Measurements from ENCODE around the gene SEL1L2. TPM values are rescaled to one million over a fixed set of nuclear protein-coding genes. Genes with fewer than 3 reads are reported as not detected.

Gene SEL1L2
- total RNA-seq, 2 donors from 2014 or later = not detected

- DNase-seq (ENCODE audit: low spot score) = no peak
- Histone ChIP-seq H3K27ac (no peak overlapping the region), H3K9me3 (no peaks in the 10 kb centered on the region), H3K4me1 (ENCODE audit: control insufficient read depth in 1 of 2, low read depth in 2 of 2) (peaks cover 0 to 7% of the 10 kb centered on the region in 2 donors), H3K27me3 (replicated peaks; ENCODE audit: insufficient read depth) (no peaks in the 10 kb centered on the region), H3K36me3 (no peaks in the 10 kb centered on the region), H3K4me3 (no peak overlapping the region)
- no peak for TF ChIP-seq CTCF (IDR thresholded peaks at IDR 0.05)
- no peak for ATAC-seq (ENCODE audit: insufficient number of reproducible peaks, low FRiP score, low read depth)
These were observed 55.2 kb downstream of the SEL1L2 start for GRCh38 chr20:13934992-13935894.

GRCh38 chr20:13930281-13930680 lies 60.1 kb downstream of the SEL1L2 start:
- Histone ChIP-seq H3K36me3 (no peaks in the 10 kb centered on the region), H3K9me3 (no peaks in the 10 kb centered on the region), H3K4me1 (ENCODE audit: control insufficient read depth in 1 of 2, low read depth in 2 of 2) (peaks cover 0 to 7% of the 10 kb centered on the region in 2 donors), H3K27me3 (replicated peaks; ENCODE audit: insufficient read depth) (no peaks in the 10 kb centered on the region), H3K27ac (no peak overlapping the region), H3K4me3 (no peak overlapping the region)
- TF ChIP-seq CTCF (IDR thresholded peaks at IDR 0.05) = no peak
- no peak for DNase-seq (ENCODE audit: low spot score)
- no peak for ATAC-seq (ENCODE audit: insufficient number of reproducible peaks, low FRiP score, low read depth)

GRCh38 chr20:13929836-13930235 lies 60.6 kb downstream of the SEL1L2 start:
- no peak for ATAC-seq (ENCODE audit: insufficient number of reproducible peaks, low FRiP score, low read depth)

GRCh38 chr20:13928901-13929300 lies 61.5 kb downstream of the SEL1L2 start:
- no peaks in the 10 kb centered on the region for H3K36me3 ChIP-seq
- no peak for TF ChIP-seq CTCF (IDR thresholded peaks at IDR 0.05)
- no peaks in the 10 kb centered on the region for H3K4me1 ChIP-seq (ENCODE audit: control insufficient read depth in 1 of 2, low read depth in 2 of 2)
- H3K9me3 ChIP-seq = no peaks in the 10 kb centered on the region
- DNase-seq (ENCODE audit: low spot score) (no peak), ATAC-seq (ENCODE audit: insufficient number of reproducible peaks, low FRiP score, low read depth) (no peak)
- H3K27ac ChIP-seq = no peak overlapping the region
- H3K27me3 ChIP-seq (replicated peaks; ENCODE audit: insufficient read depth) = no peaks in the 10 kb centered on the region
- no peak overlapping the region for H3K4me3 ChIP-seq

More at GRCh38 chr20:13929836-13930235, 60.6 kb downstream of the SEL1L2 start:
- Histone ChIP-seq H3K9me3 (no peaks in the 10 kb centered on the region), H3K4me1 (ENCODE audit: control insufficient read depth in 1 of 2, low read depth in 2 of 2) (peaks cover 0 to 4% of the 10 kb centered on the region in 2 donors), H3K27ac (no peak overlapping the region), H3K4me3 (no peak overlapping the region), H3K27me3 (replicated peaks; ENCODE audit: insufficient read depth) (no peaks in the 10 kb centered on the region), H3K36me3 (no peaks in the 10 kb centered on the region)
- no peak for DNase-seq (ENCODE audit: low spot score)
- no peak for TF ChIP-seq CTCF (IDR thresholded peaks at IDR 0.05)

- no peak for TF ChIP-seq CTCF (IDR thresholded peaks at IDR 0.05)
- ATAC-seq (ENCODE audit: insufficient number of reproducible peaks, low FRiP score, low read depth) (no peak), DNase-seq (ENCODE audit: low spot score) (no peak)
- Histone ChIP-seq H3K4me1 (ENCODE audit: control insufficient read depth in 1 of 2, low read depth in 2 of 2) (no peaks in the 10 kb centered on the region), H3K36me3 (no peaks in the 10 kb centered on the region), H3K4me3 (no peak overlapping the region), H3K27me3 (replicated peaks; ENCODE audit: insufficient read depth) (no peaks in the 10 kb centered on the region), H3K27ac (no peak overlapping the region), H3K9me3 (no peaks in the 10 kb centered on the region)
These were observed 63.2 kb downstream of the SEL1L2 start for GRCh38 chr20:13927171-13927570.

Data from thoracic aorta (tissue), 2 donors.